GM18868 (cell line): Measurements from ENCODE around the gene COL5A3.
"Not testable (repeated sequence)": the region's sequence is repeated elsewhere in the genome, so short reads cannot be mapped to it uniquely, and the experiment has no call there.

Experiments used
- ATAC-seq: cut with Tn5 transposase; IDR thresholded peaks from one replicate; pipeline ENCODE4 v1.9.1; 2021; ENCODE audit warnings: mild to moderate bottlenecking, moderate library complexity; ENCODE audit not compliant: unreplicated experiment

The COL5A3 gene

DNA sequence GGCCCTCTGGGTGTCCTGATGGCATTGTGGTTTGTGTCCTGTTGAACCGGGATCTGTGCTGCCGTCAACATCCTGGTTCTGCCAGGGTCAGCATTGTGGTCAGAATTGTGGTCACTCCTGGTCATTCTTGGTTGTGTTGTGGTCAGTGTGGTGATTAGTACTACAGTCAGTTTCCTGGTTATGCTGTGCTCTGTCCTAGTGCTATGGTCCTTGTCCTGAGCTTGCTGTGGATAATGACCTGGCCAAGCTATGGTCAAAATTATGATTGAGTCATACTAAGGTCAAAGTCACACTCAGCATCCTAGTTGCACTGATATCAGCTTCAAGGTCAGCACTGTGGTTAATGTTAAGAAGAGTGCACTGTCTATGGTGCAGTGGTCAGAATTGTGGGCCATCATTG lies 69.5 kb downstream of the COL5A3 start:
- ATAC-seq = no peak

DNA sequence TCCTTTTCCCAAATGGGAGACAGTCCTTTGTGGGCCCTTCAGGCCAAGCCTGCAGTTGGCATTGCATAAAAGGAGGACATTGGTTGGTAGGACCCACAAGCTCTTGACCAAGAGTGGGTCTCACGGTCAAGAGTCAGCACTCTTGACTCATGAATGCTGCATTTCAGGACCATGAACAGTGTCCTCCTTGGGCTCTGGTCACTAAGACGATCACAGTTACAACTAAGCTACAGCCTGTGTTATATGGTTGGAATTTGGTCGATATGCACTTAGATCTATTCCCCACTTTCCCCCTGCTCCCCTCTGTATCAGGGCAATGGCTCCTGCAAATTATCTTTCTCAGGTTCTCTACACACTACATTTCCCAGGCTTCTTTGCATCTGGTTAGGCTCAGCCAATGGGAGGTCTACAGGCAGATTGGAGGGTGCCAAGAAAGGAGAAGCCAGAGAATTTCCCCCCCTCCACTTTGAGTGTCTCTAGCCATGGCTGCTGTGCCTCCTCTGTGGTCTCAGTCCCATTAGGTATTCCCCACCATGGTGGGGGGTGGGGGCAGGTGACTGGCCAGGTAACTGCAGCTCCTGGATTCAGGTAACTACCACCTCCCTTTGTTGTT lies 70.9 kb downstream of the COL5A3 start:
- ATAC-seq = no peak

DNA sequence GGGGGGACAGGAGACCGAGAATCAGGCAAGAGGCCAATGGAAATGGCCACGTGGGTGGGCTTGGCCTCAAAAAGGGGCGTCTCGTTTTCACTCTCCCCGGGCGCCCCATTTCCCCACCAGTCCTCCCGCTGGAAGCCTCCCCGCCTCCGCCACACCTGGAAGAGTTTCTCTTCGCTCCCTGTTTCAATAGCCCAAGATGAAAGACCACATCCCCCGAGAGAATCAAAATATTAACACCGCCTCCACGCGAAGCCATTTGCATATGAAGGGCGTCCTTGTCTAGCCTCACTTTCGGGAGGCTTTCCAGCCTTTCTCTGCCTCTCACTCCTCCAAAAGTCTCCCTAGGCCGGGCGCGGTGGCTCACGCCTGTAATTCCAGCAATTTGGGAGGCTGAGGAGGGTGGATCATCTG lies 73.3 kb downstream of the COL5A3 start:
- no peak for ATAC-seq

DNA sequence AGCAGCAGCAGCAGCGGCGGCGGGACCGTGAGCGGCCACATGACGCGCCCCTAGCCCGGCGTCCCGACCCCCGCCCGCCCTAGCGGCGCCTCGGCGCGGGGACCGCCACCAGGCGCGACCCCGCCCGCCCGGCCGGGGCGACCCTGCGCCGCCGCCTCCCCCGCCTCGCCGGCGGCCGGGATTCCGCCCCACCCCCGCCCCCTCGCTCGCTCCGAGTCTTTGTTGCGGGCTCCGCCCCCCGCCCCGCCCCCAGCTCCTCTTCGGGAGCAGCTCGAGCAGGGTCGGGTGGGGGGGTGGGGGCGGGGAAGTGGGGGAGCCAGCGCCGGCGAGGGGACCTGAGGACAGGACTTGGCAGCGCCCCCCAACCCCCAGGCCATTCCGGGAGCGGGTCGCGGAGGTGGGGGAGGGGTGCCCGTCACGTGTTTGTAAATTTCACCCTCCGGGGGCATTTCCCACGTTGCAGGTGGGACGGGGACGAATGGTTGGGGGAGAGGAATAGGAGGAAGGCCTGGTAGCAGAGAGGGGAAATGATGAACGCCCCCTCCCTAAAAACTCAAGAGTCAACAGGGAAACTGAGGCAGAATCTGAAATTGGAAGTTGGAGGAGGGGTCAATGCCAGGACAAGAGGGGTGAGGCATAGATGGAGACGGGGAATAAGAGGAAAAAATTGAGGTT lies 73.8 kb downstream of the COL5A3 start, which contains the start of gene OLFM2:
Gene OLFM2, minus strand, starts transcription at position 190 of the 675 bp plus-strand sequence. Its CDS starts 149 bp downstream, at position 41.
- no peak for ATAC-seq

DNA sequence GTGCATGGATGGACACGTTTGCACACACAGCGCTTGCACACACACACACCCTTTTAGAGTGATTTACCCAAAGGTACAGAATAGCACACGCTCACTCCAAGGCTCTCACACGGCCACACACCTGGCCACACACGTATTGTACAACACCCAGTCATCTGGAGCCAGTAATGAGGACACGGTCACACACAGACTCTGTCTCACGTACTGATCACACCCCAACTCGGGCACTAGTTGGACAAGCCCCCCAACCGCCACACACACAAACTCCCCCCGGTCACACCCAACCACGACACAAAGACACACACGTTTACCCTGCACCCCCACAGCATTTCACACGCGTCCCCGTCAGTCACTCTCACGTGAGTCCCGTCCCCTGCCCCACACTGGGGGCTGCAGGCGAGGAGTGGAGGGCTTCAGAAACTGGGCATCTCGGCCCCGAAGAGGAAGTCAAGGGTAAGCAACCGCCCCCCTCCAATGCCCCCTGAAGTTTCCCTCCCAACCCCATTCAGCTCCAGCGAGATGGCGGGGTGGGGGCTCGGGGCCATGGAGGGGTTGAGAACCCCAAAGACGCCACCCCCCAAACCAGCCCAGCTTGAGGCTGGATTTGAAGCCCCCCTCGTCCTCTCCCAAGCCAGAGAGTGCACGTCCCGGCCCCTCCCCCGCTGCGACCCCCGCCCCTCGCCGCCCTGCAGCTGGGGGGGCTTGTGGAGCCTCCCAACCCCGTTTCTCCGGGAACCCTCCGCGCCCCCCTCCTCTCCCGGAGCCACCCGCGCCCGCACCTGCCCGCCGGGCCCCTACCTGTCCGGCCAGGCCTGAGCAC lies 74.6 kb downstream of the COL5A3 start:
- ATAC-seq = no peak

DNA sequence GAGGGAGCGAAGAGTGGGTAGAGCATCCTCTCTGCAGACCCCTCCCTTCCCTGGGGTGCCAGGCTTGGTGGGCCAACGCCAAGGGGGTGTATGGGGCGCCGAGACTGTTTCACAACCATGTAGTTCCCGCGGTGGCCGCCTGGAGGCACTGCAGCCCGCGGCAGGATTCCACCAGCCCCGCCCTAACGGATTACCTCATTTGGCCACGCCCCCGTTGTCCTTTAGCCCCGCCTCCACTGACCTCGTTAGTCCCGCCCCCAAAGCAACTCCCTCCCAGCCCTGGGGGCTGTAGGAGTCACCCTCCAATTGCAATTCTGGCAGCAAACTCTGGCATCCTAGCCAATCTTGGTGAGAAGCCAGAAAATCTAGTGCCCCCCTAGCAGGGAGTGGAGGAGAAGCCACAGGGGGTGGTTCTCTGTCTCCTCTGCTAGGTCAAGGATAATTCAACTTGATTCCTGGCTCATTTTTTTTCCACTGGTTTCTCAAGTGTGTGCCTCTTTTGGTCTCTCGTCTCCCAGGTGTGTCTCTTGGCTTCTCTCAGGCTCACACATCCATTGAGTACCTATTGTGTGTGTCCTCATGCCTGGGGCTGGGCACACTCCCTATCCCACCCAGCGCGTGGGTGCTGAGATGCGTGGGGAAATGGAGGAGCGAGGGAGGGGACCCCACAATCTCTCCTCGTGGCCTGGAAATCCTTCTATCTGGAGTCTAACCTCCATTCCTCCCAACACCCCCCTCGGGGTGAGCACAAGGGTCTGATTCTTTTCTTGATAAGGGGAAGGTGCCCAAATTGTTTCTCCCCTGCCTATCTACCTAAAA lies 76.0 kb downstream of the COL5A3 start:
- no peak for ATAC-seq

DNA sequence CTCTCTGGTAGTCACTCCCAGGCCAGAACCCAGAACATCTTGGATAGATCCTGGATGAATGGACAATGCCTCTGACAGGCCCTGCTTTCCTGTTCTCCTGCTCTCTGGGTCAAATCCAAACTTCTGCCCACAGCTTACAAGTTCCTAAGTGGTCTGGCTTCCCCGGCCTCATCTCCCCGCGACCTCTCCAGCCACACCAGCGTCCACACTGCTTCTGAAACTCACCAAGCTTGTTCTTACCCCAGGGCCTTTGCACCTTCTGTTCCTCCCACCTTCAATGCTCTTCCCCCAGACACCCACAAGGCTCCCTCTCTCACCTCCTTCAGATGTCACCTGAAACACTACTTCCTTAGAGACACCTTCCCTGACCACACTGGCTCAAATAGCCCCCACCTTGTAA lies 77.5 kb downstream of the COL5A3 start:
- no peak for ATAC-seq

DNA sequence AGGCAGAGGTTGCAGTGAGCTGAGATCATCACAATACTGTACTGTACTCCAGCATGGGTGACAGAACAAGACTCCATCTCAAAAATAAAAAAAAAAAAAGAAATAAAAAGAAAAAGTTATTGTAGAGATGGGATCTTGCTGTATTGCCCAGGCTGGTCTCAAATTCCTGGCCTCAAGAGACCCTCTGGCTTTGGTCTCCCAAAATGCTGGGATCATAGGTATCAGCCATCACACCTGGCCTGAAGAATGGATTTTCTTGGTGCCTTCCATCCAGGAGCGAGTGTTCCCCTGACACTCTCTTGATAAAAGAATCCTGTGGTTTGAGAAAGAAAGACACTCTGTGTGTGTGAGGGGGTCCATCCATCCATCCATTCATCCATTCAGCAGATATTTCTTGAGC lies 78.7 kb downstream of the COL5A3 start:
- ATAC-seq = no peak

DNA sequence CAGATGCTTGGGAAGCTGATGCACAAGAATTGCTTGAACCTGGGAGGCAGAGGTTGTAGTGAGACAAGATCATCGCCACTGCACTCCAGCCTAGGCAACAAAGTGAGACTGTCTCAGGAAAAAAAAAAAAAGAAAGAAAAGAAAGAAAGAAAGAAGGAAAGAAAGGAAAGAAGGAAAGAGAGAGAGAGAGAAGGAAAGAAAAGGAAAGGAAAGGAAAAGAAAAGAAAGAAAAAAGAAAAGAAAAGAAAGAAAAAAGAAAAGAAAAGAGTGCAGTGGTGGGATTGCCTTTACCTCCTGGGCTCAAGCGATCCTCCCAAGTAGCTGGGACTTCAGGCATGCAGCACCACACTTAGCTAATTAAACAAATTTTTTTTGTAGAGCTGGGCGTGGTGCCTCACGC lies 86.9 kb downstream of the COL5A3 start:
- ATAC-seq = no peak

DNA sequence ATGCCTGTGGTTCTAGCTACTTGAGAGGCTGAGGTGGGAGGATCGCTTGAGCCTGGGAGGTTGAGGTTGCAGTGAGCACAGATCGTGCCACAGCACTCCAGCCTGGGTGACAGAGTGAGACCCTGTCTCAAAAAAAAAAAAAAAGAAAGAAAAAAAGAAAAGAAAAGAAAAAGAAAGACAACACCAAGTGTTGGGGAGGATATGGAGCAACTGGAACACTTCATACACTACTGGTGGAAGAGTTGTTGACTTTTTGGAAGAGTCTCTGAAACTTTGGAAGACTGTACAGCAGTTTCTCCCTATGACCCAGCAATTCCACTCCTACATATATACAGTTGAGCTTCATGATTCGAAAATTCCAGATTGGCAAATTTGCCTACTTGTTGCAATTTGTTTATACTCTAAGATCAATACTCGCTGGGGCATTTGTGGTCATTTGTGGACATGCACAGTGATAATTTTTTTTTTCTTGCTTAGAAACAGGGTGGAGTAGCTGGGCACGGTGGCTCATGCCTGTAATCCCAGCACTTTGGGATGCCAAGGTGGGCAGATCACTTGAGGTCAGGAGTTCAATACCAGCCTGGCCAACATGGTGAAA lies 87.4 kb downstream of the COL5A3 start:
- ATAC-seq = not testable (repeated sequence)

DNA sequence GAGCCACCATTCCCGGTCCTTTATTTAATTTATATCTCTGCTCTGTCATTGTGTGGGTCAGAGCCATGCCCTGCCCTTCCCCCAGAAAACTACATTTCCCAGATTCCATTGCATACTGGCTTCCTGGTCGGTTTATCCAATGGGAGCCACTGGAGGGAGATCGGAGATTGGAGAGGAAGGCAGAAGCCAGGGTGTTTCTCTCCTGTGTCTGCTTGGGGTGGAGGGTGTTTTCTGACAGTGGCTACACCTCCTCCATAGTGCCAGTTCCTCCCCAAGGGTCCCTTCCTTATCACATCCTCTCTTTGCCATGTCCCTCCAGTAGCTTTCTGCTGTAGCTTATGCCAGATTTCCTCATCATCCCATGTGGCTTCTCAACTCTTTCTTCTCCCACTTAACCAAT lies 93.0 kb downstream of the COL5A3 start:
- ATAC-seq = no peak

DNA sequence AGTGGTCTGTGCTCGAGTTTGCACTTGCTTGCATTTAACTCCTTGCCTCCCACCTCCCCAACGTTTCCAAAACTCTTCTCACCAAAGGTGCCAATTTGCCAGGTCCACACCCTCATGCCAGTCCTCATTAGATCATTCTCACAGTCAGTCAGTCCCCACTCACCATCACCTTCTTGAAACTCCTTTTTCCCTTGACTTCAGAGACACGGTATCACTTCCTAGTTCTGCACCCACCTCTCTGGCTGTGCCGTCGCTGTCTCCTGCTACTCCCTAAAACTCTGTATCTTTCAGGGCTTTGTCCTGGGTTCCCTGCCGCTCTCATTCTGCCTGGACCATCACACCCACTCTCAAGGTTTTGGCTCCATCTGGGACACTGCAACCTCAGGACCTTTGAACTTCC lies 93.6 kb downstream of the COL5A3 start:
- no peak for ATAC-seq

DNA sequence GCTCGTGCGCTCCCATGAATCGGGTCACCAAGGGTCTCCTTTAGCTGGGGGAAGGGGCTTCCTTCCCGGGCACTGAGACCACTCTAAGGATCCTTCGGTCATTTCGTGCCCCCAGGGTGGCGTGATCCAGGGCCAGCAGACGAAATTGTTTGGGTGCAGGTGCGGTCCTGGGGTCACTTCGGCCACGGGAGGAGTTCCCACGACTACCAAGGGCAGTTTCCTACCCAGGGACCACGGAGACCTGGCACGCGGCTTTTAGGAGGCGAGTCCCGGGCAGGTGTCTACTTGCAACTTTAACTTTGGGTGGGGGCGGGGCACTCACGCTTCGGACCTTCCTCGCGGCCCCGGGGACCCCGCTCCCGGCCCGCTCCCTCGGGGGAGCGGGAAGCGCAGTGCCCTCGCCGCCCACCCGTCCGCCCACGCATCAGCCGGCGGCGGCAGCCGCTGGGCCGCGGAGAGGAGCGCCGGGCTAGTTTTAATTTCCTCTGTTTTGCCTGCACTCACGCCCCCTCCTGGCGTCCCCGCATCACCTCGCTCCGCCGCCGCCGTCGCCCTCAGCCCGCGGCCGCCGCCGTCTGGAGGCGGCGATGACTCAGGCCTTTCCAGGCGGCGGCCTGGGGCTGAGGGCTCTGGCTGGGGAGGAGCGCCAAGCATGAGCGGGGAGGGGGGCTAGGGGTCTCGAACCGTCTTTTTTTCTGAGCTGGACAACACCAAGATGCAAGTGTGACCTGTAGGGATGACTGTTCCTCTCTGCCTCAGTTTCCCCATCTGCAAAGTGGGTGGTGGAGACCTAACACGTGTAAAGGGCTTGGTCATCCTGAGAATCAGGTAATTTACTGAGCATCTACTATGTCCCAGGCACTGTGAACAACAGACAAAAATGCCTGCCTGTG lies 95.7 kb downstream of the COL5A3 start:
- peak; percentile 59 for ATAC-seq

DNA sequence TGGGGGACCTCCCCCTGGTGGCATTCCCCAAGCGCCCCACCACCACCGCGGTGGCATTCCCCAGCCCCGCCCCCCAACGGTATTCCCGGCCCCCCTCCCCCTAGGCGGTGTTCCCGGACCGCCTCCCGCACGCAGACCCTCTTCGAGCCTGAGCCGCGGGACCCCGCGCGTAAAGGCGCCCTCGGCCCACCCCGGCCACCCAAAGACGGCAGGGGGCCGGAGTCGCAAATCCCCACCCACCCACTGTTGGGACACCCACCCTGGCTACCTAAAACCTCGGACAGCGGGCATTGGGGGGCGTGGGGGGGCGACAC lies 96.3 kb downstream of the COL5A3 start:
- ATAC-seq = no peak

DNA sequence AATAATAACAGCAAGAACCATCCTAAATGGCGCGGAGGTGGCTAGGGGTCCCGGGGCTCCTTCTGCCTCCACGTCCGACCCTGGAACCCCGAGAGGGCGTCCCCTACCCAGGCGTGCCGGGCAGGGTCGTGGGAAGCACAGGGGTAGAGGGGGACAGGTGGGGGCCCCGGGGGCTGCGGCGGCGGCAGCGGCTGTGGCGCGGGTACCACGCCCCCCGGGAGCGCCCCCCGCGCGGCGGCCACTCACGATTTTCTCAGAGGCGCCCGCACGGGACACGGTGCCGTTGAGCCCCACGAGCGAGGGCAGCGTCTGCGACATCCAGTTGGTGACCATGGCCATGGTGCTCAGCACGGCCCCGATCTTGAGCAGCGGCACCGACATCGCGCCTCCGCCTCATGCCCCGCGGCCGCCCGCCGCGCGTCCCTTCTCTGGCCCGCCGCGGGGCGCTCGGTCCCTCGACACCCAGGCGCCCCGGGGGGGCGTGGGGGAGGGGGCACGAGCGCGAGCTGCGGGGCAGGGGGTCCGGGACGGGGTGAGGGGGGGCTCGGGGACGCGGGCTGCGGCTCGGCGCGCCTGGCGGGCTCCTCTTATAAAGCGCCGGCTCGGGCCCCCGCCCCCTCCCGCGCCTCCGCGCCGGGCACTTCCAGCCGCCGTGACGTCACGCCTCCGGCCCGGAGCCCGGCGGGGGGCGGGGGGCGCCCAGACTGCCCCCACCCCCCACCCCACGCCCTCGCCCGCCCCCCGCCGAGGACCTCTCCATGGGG lies 96.9 kb downstream of the COL5A3 start:
- no peak for ATAC-seq

DNA sequence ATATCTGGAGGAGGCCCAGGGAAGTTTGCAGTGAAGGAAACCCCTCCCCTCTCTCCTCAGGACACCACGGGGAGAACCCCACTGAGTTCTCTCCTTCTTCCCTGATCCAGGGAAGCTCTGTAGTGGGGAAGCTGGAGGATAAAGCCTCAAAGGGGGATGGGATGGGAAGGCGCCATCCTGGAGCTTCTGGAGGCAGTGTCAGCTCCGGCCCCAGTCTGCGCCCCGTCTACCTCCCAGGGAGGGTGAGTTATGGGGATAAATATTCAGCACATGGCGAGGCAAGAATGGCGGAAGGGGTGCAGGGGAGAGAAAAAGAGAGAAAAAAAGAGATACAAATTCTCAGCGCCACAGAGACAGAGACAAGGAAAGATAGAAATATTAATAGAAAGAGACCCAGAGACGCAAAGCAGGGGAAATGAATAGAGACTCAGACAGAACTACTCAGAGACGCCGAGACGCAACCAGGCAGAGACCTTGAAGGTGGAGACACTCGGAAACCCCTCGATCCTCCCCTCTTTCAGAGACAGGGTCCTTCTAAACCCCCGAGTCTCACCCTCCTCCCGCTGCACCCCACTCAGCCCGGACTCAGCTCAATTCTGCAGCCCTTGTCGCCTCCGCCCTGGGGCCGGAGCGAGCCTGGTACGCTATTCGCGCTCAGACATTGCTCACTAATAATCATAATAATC lies 97.6 kb downstream of the COL5A3 start:
- ATAC-seq = no peak

DNA sequence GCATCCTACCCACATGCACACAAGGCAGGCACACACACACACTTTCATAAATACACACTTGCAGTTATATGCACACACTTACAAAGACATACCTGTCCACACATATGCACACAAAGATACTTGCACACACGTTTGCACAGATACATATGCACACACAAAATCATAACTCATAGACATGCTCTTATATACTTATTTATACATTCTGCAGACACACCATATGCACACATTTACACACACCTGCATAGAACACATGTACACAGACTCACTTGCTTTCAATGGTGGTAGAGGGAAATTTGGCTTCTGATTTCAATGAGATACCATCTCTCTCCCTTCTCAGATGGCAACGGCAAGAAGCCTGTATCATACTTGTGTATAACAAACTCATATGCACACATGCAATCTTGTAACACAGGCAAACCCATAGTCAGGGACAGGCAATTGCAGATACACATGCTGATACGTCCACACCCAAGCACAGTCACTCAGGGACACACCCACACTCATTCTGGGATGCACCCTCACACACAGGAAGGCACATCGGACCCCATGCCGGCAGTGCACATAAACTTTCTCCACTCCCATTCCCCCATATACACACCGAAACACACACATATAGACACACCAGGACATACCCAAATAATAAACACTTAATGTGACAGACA lies 98.6 kb downstream of the COL5A3 start:
- ATAC-seq = no peak

DNA sequence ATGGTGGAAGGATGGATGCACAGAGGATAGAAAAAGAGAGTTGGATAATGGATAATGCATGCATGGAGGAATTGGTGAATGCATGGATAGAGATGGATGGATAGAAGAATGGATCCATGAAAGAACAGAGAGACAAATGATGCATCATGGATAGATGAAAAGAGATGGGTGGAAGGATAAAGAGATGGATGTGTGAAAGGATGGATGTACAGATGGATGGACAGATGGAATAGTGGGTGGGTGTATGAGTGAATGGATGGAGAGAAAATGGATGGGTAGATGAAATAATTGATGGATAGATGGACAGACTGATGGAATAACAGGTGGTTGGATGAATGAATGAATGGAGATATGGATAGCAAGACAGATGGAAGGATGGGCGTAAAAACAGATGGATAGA lies 99.7 kb downstream of the COL5A3 start:
- ATAC-seq = no peak
